Measurements from ENCODE around the gene PBX3. TPM values are rescaled to one million over a fixed set of nuclear protein-coding genes. Genes with fewer than 3 reads are reported as not detected.

PBX3 gene
- total RNA-seq, 1 experiment from 2014 or later, result 46.0 TPM

- peaks cover 7 to 10% (median 9%) of the 10 kb centered on the region in 3 experiments; a peak in 6 of 7 replicates for H3K36me3 Mint-ChIP-seq (ENCODE audit: insufficient read depth in 1 of 3, low read depth in 3 of 3)
- TF ChIP-seq, protein P1, sequence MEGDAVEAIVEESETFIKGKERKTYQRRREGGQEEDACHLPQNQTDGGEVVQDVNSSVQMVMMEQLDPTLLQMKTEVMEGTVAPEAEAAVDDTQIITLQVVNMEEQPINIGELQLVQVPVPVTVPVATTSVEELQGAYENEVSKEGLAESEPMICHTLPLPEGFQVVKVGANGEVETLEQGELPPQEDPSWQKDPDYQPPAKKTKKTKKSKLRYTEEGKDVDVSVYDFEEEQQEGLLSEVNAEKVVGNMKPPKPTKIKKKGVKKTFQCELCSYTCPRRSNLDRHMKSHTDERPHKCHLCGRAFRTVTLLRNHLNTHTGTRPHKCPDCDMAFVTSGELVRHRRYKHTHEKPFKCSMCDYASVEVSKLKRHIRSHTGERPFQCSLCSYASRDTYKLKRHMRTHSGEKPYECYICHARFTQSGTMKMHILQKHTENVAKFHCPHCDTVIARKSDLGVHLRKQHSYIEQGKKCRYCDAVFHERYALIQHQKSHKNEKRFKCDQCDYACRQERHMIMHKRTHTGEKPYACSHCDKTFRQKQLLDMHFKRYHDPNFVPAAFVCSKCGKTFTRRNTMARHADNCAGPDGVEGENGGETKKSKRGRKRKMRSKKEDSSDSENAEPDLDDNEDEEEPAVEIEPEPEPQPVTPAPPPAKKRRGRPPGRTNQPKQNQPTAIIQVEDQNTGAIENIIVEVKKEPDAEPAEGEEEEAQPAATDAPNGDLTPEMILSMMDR (conservative IDR thresholded peaks at IDR 0.05), result no peak
- H3K14ac ChIP-seq (ENCODE audit: insufficient read depth, low read length), result no peak overlapping the region
- no peak overlapping the region for H4K5ac ChIP-seq (ENCODE audit: insufficient read length, low read depth, low read length)
- no peak overlapping the region for H3K27ac Mint-ChIP-seq
- H3K4me3 Mint-ChIP-seq, result no peak overlapping the region
- H3K18ac ChIP-seq (ENCODE audit: insufficient read length, low read depth, low read length), result no peak overlapping the region
- WGBS (ENCODE audit: extremely low coverage, insufficient read length, low lambda C conversion rate), result no CpG with 5 or more reads among the region's 5 CpGs
- no peak overlapping the region for H3K9ac ChIP-seq (ENCODE audit: extremely low read depth, insufficient read length, low read length)
- peaks cover 4% of the 10 kb centered on the region; the same call in 1 of the 2 replicates for H3K4me1 ChIP-seq (ENCODE audit: insufficient read depth, low read length)
- H3K4me1 Mint-ChIP-seq, result peaks cover 16 to 23% of the 10 kb centered on the region in 2 experiments
- H3K56ac ChIP-seq (ENCODE audit: insufficient read length, low read depth, low read length), result no peak overlapping the region
- H3K4me2 ChIP-seq (ENCODE audit: insufficient read depth, insufficient read length, low read length), result no peak overlapping the region
- H2AK5ac ChIP-seq (ENCODE audit: insufficient read length, low read length), result no peak overlapping the region
- H3K27ac ChIP-seq (ENCODE audit: insufficient read length, low read depth, low read length), result no peak overlapping the region
- H3K9me3 ChIP-seq (ENCODE audit: control insufficient read depth, low read depth, low read length), result no peaks in the 10 kb centered on the region
- no peak overlapping the region for H4K91ac ChIP-seq (ENCODE audit: insufficient read length, low read depth, low read length)
- H2BK20ac ChIP-seq (ENCODE audit: low read depth, low read length, poor library complexity, severe bottlenecking), result no peak overlapping the region
- H2BK5ac ChIP-seq (ENCODE audit: insufficient read length, low read length), result no peak overlapping the region
- no peak overlapping the region for H2BK12ac ChIP-seq (ENCODE audit: insufficient read length, low read depth, low read length)
- no peaks in the 10 kb centered on the region for H3K79me1 ChIP-seq (ENCODE audit: insufficient read depth, low read depth, low read length, poor library complexity, severe bottlenecking)
- H4K8ac ChIP-seq (replicated peaks; ENCODE audit: insufficient read length, low read depth, low read length), result no peak overlapping the region
- H3K79me2 ChIP-seq (ENCODE audit: insufficient read depth, low read length), result no peaks in the 10 kb centered on the region
- no peak overlapping the region for H3T11ph ChIP-seq (ENCODE audit: low read length)
- no peak for DNase-seq
- no peak overlapping the region for H3K4ac ChIP-seq (ENCODE audit: low read depth, low read length)
- peaks cover 16% of the 10 kb centered on the region for H3K23me2 ChIP-seq (ENCODE audit: insufficient read length, low read depth, low read length, poor library complexity, severe bottlenecking)
- H3K9me3 Mint-ChIP-seq, result no peaks in the 10 kb centered on the region; a peak in 1 of 5 replicates
- H3K27me3 Mint-ChIP-seq (ENCODE audit: low read depth), result peaks cover 15% of the 10 kb centered on the region
- H3K27me3 ChIP-seq (ENCODE audit: insufficient read depth, low read length), result 0 out of 2 replicates have a peak, but pooled peaks cover 1% of the 10 kb centered on the region
- no peak overlapping the region for H2BK15ac ChIP-seq (ENCODE audit: low read depth, low read length)
- no peak overlapping the region for H3K23ac ChIP-seq (ENCODE audit: insufficient read length, low read depth, low read length)
- H4K20me1 ChIP-seq (ENCODE audit: control insufficient read depth, insufficient read depth, insufficient read length), result no peaks in the 10 kb centered on the region
- H2AFZ ChIP-seq (ENCODE audit: low read length), result no peak overlapping the region
- no peak overlapping the region for H2BK120ac ChIP-seq (ENCODE audit: low read depth, low read length, poor library complexity, severe bottlenecking)
Measured at GRCh38 chr9:125744616-125745015, 2.6 kb upstream of the PBX3 start.
